Bone marrow (tissue), 2 donors: ENCODE measurements around the gene TAS2R3.

ENCODE experiments used
- DNase-seq, 2 donors: peaks; one replicate each; lab custom pipeline; 2025; lab: John Stamatoyannopoulos, UW

The TAS2R3 gene

GRCh38 chr7:141785706-141786552 is 22.0 kb downstream of the TAS2R3 start:
- peak in 1 of 2 donors; percentile 59 for DNase-seq

GRCh38 chr7:141788296-141788695 is 24.4 kb downstream of the TAS2R3 start:
- DNase-seq: no peak

- DNase-seq: no peak
Observed at GRCh38 chr7:141789917-141790316, 26.0 kb downstream of the TAS2R3 start, which contains the start of gene TAS2R5. Gene TAS2R5, plus strand, starts transcription at chr7:141790217. Its CDS starts 145 bp downstream, at chr7:141790362.

GRCh38 chr7:141792526-141792925 is 28.6 kb downstream of the TAS2R3 start:
- DNase-seq: no peak
